Heart left ventricle (tissue), 13 donors: ENCODE measurements around the gene NCSTN.

Experiments used
- CTCF ChIP-seq, 12 donors: fragments of 200-600 bp; sonication (generic) in 4 of 12; IDR thresholded peaks; one replicate each; pipeline versions ENCODE4 v1.5.0 to v1.8.0; 2018 to 2022; ENCODE audit warnings: antibody characterized with exemption in 12 of 12, mild to moderate bottlenecking in 5 of 12
- POLR2A ChIP-seq, 2 donors: fragments of 450-650 bp; IDR thresholded peaks; one replicate each; pipeline ENCODE4 v1.6.1; 2017; ENCODE audit warnings: antibody characterized with exemption in 2 of 2, mild to moderate bottlenecking in 2 of 2, moderate library complexity in 2 of 2
- donor health status: ischemic (EF 13 %, LVEDD 7.1; RV severe dilation, severe dysfunction).
- donor health status: DM: no; HTN: yes; CAD: no.
- donor health status: DM: no; HTN: no; CAD: no.
- donor health status: ischemic (EF 25% LVEDD 6.9; RV normal size, moderate dysfunction).
- donor health status: ischemic (EF 25% LVEDD 5.7; RV mildly dilated, moderate dysfunction).
- donor health status: ischemic (EF 35%, LVEDD 5.7; RV mildly dilated, moderate dysfunction).
- donor health status: nonischemic (EF 11% LVEDD 7.7; RV severe dilation, severe dysfunction).
- donor health status: DM: yes; HTN: yes; CAD: no.
- donor health status: PGD.
- donor health status: ischemic (EF 29% LVEDD 5.4; RV normal size, mild dysfunction).
- donor health status: nonischemic (EF 23%, LVEDD 6.1; RV moderate dilation, normal function).

GRCh38 chr1:160344936-160345335 lies 1.8 kb downstream of the NCSTN start:
- TF ChIP-seq CTCF (IDR thresholded peaks at IDR 0.05) (no peak), POLR2A (IDR thresholded peaks at IDR 0.05) (no peak)
